RKO (cell line): Measurements from ENCODE around the gene ZSCAN10.
"Not testable (repeated sequence)": the region's sequence is repeated elsewhere in the genome, so short reads cannot be mapped to it uniquely, and the experiment has no call there.

Experiments
- DNase-seq: peaks from one replicate; pipeline ENCODE4 v3.0.0-alpha.2; 2016; ENCODE audit warnings: low spot score

Gene ZSCAN10

DNA sequence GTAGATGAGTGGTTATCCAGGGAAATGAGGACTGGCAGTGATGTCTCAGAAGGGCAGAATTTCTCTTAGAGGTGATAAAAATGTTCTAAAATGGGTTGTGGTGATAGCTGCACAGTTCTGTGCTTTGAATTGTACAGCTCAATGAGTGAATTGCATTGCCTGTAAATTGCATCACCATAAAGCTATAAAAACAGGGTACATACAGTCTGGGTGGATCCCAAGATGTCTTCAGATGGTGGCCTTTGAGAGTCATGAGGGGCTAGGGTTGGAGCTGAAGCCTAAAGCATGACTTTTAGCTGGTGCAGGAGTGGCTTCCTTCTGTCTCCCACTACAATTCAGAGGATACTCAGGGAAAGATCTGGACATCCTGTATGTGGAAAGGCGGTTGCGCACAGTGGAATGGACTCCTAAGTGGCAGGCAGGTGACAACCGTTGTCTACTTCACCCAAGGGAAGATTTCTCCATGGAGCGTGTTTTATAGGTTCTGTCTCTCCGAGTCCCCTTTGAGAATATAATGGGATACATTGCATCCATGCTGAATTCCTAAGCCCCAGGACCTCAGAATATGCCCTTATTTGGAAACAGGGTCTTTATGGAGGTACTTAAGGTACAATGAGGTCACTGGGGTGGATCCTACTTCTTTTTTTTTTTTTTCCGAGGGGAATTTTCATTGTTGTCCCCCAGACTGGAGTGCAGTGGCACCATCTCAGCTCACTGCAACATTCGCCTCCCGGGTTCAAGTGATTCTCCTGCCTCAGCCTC, 35.3 kb downstream of the ZSCAN10 start:
- DNase-seq: no peak

DNA sequence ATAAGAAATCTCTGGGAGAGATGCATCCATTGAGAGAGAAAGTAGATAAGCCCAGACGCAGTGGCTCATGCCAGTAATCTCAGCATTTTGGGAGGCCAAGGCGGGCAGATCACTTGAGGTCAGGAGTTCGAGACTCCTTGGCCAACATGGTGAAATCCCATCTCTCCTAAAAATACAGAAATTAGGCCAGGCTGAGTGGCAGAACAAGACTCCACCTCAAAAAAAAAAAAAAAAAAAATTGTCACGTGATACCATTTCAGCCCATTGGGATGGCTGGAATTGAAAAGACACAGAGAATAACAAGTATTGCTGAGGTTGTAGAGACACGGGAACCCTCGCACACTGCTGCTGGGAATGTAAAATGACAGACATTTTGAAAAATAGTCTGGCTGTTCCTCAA, 36.5 kb downstream of the ZSCAN10 start:
- DNase-seq: no peak

GRCh38 chr16:3060339-3061127, 38.6 kb downstream of the ZSCAN10 start:
- no peak for DNase-seq

GRCh38 chr16:3059723-3060242, 39.3 kb downstream of the ZSCAN10 start:
- DNase-seq: no peak

- peak; percentile 87 for DNase-seq
These were observed 39.9 kb downstream of the ZSCAN10 start for GRCh38 chr16:3059041-3059722.

GRCh38 chr16:3058139-3059030, 40.7 kb downstream of the ZSCAN10 start:
- no peak for DNase-seq

DNA sequence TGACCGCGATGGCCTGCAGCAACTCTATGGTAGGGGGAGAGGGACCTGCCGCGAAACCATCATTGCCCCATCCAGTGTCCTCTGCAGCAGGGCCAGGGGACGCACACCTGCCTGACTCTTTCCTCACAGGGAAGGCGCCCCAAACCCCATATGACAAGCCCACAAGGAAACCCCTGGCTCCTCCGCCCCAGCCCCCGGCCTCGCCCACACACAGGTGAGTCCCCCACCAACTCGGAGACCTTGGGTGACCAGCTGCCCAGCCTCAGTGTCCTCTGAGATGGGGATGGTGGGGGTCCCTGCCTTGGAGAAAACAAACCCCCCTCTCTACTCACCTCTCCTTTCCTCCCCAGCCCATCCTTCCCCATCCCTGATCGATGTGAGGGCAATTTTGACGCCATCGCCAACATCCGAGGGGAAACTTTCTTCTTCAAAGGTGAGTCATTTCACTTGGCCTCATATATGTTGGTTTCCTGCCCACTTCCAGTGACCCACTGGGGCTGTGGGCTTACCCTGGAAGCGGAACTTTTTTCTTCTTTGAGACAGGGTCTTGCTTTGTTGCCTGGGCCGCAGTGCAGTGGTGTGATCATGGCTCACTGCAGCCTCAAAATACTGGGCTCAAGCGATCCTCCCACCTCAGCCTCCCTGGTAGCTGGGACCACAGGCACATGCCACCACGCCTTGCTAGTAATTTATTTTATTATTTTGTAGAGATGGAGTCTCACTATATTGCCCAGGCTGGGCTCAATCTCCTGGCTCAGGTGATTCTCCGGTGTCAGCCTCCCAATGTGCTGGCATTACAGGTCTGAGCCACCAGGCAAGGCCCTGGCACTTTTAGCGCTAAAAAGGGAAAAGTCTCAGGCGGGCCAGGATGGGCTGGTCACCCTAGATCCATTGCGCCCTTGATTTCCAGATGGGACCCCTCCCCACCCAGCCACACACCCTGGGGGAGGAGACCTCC, 41.6 kb downstream of the ZSCAN10 start:
- DNase-seq: no peak

- no peak for DNase-seq
These were observed 42.5 kb downstream of the ZSCAN10 start for GRCh38 chr16:3056336-3057180.

DNA sequence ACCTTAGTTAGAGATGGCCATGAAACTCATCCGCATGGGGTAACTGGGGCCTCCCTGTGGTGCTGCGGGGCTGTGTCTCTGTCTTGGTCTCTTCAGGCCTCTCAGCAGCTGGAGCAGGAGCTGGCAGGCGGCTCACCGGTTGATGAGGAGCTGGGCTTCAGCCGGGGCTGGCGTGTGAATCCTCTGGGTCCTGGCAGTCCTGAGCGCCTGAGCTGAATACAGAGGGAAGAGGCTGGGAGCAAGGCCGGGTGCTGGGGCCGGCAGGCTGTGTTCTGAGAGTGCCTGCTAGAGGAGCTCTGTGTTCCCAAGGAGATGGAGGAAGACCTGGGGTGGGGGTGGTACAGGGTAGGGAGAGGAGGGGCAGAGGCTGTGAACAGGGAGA, 43.4 kb downstream of the ZSCAN10 start:
- not testable (repeated sequence) for DNase-seq

- no peak for DNase-seq
These were observed 43.9 kb downstream of the ZSCAN10 start for GRCh38 chr16:3054965-3055733.

GRCh38 chr16:3053330-3053710, 45.8 kb downstream of the ZSCAN10 start:
- not testable (repeated sequence) for DNase-seq

DNA sequence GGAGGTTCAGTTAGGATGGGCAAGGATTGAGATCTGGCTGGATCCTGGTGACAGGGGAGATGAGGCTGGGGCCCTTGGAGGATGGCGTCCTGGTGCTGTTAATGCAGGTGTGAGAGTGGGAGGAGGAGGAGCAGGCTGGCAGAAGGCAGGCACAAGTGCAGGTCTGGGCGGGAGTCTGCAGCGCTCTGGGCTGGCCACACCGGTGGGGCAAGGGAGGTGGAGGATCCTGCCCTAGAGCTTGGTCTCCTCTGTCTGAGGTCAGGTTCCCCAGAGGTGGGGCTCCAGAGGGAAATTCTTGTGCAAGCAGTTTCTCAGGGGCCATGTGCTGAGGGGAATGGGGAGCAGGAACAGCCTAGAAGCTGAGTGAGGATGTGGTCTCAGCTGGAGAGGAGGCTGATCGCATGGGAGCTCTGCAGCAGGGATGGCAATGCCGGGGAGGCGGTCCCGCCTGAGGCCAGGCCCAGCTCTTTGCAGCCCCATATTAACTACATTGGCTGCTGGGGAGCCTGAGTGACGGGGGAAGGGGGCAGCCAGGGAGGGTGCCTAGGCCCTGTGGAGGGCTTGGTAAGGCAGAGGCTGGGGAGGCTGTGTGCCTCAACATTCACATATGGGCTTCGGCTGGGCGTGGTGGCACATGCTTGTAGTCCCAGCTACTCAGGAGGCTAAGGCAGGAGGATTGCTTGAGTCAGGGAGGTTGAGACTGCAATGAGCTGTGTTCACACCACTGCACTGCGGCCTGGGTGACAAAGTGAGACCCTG, 46.3 kb downstream of the ZSCAN10 start:
- not testable (repeated sequence) for DNase-seq

- DNase-seq: no peak
These were observed 47.6 kb downstream of the ZSCAN10 start for GRCh38 chr16:3051494-3051893.

- DNase-seq: no peak
These were observed 48.1 kb downstream of the ZSCAN10 start for GRCh38 chr16:3051009-3051408.

DNA sequence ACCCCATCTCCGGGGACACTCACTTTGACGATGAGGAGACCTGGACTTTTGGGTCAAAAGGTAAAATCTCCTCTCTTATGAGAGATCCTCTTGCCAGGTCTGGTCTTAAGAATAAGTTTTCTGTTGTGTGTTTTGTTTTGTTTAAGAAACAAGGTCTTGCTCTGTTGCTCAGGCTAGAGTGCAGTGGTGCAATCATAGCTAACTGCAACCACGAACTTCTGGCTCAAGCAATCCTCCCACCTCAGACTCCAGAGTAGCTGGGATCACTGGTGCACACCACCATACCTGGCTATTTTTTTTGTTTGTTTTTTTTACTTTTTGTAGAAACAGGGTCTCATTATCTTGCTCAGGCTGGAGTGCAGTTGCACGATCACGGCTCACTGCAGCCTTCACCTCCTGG, 48.6 kb downstream of the ZSCAN10 start:
- DNase-seq: no peak

DNA sequence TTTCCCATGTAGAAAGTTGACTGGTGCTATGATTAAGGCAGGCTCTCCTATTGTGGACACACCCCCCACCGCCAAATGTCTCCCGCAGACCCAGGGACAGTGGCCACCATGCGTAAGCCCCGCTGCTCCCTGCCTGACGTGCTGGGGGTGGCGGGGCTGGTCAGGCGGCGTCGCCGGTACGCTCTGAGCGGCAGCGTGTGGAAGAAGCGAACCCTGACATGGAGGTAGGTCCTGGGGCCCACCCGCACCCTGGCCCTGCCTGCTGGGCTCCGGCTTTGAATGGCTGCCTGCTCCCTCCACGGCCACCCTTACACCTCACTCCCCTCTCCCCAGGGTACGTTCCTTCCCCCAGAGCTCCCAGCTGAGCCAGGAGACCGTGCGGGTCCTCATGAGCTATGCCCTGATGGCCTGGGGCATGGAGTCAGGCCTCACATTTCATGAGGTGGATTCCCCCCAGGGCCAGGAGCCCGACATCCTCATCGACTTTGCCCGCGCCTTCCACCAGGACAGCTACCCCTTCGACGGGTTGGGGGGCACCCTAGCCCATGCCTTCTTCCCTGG, 49.1 kb downstream of the ZSCAN10 start:
- no peak for DNase-seq

- DNase-seq: no peak
These were observed 51.7 kb downstream of the ZSCAN10 start for GRCh38 chr16:3047387-3047720.
